ENCODE data around the gene MYMX.
A peak's percentile ranks its signal among the peaks of the same experiment; 100 is the strongest.

DNA sequence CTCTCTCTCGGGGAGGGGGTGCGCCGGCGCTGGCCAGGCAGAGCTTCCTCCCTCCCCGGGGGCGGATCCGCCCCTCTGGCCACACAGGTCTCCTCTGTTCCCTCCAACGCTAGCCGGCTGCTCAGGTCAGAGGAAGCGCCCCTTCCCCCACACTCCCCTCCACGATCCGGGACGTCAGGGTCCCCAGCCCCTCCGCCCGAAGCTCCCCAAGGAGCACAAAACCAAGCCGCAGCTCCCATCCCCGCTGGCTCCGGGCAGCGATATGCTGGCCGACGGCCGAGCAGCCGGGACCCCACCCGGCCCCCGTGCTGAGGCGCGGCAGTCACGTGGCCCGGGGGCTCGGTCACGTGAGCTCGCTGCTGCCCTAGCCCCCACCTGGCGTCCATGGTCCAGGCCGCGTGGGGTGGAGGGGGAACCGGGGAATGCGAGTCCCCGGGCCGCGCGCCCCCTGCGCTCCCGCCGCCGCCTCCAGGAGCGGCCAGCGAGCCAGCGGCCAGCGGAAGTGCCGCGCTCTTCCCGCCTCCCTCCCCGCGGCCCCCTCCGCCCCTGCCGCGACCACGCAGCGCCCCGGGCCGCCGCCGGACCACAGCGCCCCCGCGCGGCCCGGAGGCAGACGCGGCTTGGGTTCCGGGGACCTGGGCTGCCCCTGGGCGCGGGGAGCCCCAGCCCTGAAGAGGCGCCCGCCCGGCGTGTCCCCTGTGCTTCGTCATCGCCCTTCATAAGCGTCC is 40.5 kb downstream of the MYMX start, which contains the start of gene SLC35B2:
- no peak for TF ChIP-seq SP1 (IDR thresholded peaks at IDR 0.05; ENCODE audit: low read depth)
- TF ChIP-seq ZFX (IDR thresholded peaks at IDR 0.05), result peak; percentile 48; the same call in 1 of the 2 replicates
- TF ChIP-seq, protein P1, sequence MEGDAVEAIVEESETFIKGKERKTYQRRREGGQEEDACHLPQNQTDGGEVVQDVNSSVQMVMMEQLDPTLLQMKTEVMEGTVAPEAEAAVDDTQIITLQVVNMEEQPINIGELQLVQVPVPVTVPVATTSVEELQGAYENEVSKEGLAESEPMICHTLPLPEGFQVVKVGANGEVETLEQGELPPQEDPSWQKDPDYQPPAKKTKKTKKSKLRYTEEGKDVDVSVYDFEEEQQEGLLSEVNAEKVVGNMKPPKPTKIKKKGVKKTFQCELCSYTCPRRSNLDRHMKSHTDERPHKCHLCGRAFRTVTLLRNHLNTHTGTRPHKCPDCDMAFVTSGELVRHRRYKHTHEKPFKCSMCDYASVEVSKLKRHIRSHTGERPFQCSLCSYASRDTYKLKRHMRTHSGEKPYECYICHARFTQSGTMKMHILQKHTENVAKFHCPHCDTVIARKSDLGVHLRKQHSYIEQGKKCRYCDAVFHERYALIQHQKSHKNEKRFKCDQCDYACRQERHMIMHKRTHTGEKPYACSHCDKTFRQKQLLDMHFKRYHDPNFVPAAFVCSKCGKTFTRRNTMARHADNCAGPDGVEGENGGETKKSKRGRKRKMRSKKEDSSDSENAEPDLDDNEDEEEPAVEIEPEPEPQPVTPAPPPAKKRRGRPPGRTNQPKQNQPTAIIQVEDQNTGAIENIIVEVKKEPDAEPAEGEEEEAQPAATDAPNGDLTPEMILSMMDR (IDR thresholded peaks at IDR 0.05 in 2 of 3, conservative IDR thresholded peaks at IDR 0.05 in 1 of 3; ENCODE audit: borderline replicate concordance in 1 of 3, insufficient read depth in 1 of 3, low read depth in 2 of 3, low read length in 2 of 3), result peak; percentile 19 to 60 (median 44); a peak in 4 of 6 replicates
- TF ChIP-seq TCF7L2 (IDR thresholded peaks at IDR 0.05; ENCODE audit: borderline replicate concordance, extremely low read depth, insufficient read depth, insufficient read length), result no peak
- peak; percentile 47 for TF ChIP-seq POLR2A (IDR thresholded peaks at IDR 0.05; ENCODE audit: borderline replicate concordance, extremely low read depth, insufficient read depth, insufficient read length)
- no peak for TF ChIP-seq EZH2 (IDR thresholded peaks at IDR 0.05)
- TF ChIP-seq, protein P2, sequence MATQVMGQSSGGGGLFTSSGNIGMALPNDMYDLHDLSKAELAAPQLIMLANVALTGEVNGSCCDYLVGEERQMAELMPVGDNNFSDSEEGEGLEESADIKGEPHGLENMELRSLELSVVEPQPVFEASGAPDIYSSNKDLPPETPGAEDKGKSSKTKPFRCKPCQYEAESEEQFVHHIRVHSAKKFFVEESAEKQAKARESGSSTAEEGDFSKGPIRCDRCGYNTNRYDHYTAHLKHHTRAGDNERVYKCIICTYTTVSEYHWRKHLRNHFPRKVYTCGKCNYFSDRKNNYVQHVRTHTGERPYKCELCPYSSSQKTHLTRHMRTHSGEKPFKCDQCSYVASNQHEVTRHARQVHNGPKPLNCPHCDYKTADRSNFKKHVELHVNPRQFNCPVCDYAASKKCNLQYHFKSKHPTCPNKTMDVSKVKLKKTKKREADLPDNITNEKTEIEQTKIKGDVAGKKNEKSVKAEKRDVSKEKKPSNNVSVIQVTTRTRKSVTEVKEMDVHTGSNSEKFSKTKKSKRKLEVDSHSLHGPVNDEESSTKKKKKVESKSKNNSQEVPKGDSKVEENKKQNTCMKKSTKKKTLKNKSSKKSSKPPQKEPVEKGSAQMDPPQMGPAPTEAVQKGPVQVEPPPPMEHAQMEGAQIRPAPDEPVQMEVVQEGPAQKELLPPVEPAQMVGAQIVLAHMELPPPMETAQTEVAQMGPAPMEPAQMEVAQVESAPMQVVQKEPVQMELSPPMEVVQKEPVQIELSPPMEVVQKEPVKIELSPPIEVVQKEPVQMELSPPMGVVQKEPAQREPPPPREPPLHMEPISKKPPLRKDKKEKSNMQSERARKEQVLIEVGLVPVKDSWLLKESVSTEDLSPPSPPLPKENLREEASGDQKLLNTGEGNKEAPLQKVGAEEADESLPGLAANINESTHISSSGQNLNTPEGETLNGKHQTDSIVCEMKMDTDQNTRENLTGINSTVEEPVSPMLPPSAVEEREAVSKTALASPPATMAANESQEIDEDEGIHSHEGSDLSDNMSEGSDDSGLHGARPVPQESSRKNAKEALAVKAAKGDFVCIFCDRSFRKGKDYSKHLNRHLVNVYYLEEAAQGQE (IDR thresholded peaks at IDR 0.05; ENCODE audit: low read depth), result no peak
- TF ChIP-seq, protein P3, sequence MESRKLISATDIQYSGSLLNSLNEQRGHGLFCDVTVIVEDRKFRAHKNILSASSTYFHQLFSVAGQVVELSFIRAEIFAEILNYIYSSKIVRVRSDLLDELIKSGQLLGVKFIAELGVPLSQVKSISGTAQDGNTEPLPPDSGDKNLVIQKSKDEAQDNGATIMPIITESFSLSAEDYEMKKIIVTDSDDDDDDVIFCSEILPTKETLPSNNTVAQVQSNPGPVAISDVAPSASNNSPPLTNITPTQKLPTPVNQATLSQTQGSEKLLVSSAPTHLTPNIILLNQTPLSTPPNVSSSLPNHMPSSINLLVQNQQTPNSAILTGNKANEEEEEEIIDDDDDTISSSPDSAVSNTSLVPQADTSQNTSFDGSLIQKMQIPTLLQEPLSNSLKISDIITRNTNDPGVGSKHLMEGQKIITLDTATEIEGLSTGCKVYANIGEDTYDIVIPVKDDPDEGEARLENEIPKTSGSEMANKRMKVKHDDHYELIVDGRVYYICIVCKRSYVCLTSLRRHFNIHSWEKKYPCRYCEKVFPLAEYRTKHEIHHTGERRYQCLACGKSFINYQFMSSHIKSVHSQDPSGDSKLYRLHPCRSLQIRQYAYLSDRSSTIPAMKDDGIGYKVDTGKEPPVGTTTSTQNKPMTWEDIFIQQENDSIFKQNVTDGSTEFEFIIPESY (IDR thresholded peaks at IDR 0.05; ENCODE audit: extremely low read depth, insufficient replicate concordance, low read length), result no peak
